HCT116 (cell line): ENCODE measurements around the gene SORCS2. TPM values are rescaled to one million over a fixed set of nuclear protein-coding genes. Genes with fewer than 3 reads are reported as not detected.

ENCODE experiments used
- ATAC-seq: fragments of 200-7000 bp; cut with Tn5 transposase; 2 replicates; pipeline ENCODE4 v1.9.1; 2020; ENCODE audit warnings: mild to moderate bottlenecking, moderate library complexity
- BruUV-seq: library from RNA; stranded (reverse); fragments of 400-500 nt; replicated peaks from 2 replicates; lab custom pipeline; 2021; lab: Mats Ljungman, UMichigan
- CTCF ChIA-PET: fragments of 300-600 bp; sonication (Branson Sonifier 250); formaldehyde crosslinking; loops from one replicate; lab custom pipeline; 2021; ENCODE audit warnings: antibody characterized with exemption; lab: Charles Lee
- POLR2A ChIA-PET: fragments of 300-600, 350-600 bp; sonication (Branson Sonifier 250); formaldehyde crosslinking; loops from one replicate; lab custom pipeline; 2021; ENCODE audit warnings: antibody characterized with exemption; lab: Charles Lee
- RAD21 ChIA-PET, 2 experiments: fragments of 300-600 bp; sonication (Branson Sonifier 250); formaldehyde crosslinking; loops; one replicate each; lab custom pipeline; 2023; ENCODE audit warnings: low total read pairs in 2 of 2; ENCODE audit not compliant: uncharacterized antibody in 2 of 2, unreplicated experiment in 2 of 2, low non-redundant PET in 1 of 2; lab: Charles Lee
- DNase-seq: peaks from one replicate; pipeline ENCODE4 v3.0.0-alpha.2; 2010; ENCODE audit warnings: low read depth, low spot score
- H2AFZ ChIP-seq: fragments of 200-600 bp; shearing (Covaris generic), sonication (generic); 2 replicates; pipeline ENCODE4 v1.6.1; 2017; ENCODE audit warnings: low read depth, mixed run types, mixed read lengths, antibody characterized with exemption, low read length; ENCODE audit not compliant: poor library complexity, severe bottlenecking
- H3K27ac ChIP-seq: 2 replicates; pipeline ENCODE4 v1.5.1; 2012; ENCODE audit warnings: low read depth, low read length
- H3K27me3 ChIP-seq: fragments of 200-600 bp; sonication (generic); 2 replicates; pipeline ENCODE4 v1.6.1; 2016; ENCODE audit warnings: mixed run types, low read length, mixed read lengths; ENCODE audit not compliant: insufficient read depth
- H3K36me3 ChIP-seq, 2 experiments: fragments of 200-500 bp in 1 of 2; fragments of 200-600 bp in 1 of 2; sonication (Bioruptor generic) in 1 of 2; sonication (generic) in 1 of 2; 2 replicates each; pipeline versions ENCODE4 v1.5.1 to v1.6.1; 2014 to 2016; ENCODE audit warnings: low read length in 2 of 2, inconsistent platforms in 1 of 2, mixed read lengths in 1 of 2, mixed run types in 1 of 2; ENCODE audit not compliant: insufficient read depth in 2 of 2, control insufficient read depth in 1 of 2
- H3K4me1 ChIP-seq, 2 experiments: fragments of 200-600 bp in 1 of 2; sonication (generic) in 1 of 2; 2 replicates each; pipeline versions ENCODE4 v1.5.1 to v1.6.1; 2012 to 2017; ENCODE audit warnings: low read length in 2 of 2, inconsistent platforms in 1 of 2, mild to moderate bottlenecking in 1 of 2, mixed read lengths in 1 of 2, mixed run types in 1 of 2, moderate library complexity in 1 of 2; ENCODE audit not compliant: insufficient read depth in 2 of 2, control insufficient read depth in 1 of 2
- H3K4me2 ChIP-seq: fragments of 200-600 bp; sonication (generic); 2 replicates; pipeline ENCODE4 v1.6.1; 2017; ENCODE audit warnings: mixed run types, low read length, mixed read lengths
- H3K4me3 ChIP-seq, 2 experiments: fragments of 200-600 bp in 1 of 2; sonication (generic) in 1 of 2; replicated peaks in 1 of 2; 2 replicates each; pipeline ENCODE4 v1.5.1; 2011 to 2016; ENCODE audit warnings: low read length in 2 of 2, control low read depth in 1 of 2, low read depth in 1 of 2, mild to moderate bottlenecking in 1 of 2, mixed read lengths in 1 of 2, mixed run types in 1 of 2
- H3K79me2 ChIP-seq: fragments of 200-600 bp; sonication (generic); 2 replicates; pipeline ENCODE4 v1.6.1; 2017; ENCODE audit warnings: mild to moderate bottlenecking, mixed run types, low read length, moderate library complexity, mixed read lengths; ENCODE audit not compliant: insufficient read depth
- H3K9ac ChIP-seq: fragments of 200-600 bp; sonication (generic); 2 replicates; pipeline ENCODE4 v1.6.1; 2016; ENCODE audit warnings: low read length, mixed read lengths
- H3K9me2 ChIP-seq: fragments of 200-600 bp; sonication (generic), shearing (Covaris generic); 2 replicates; pipeline ENCODE4 v1.6.1; 2017; ENCODE audit warnings: mixed run types, mild to moderate bottlenecking, moderate library complexity; ENCODE audit not compliant: insufficient read depth
- H3K9me3 ChIP-seq, 2 experiments: fragments of 200-500 bp in 1 of 2; fragments of 200-600 bp in 1 of 2; sonication (Bioruptor generic) in 1 of 2; sonication (generic) in 1 of 2; 2 replicates each; pipeline ENCODE4 v1.6.1; 2014 to 2017; ENCODE audit warnings: low read length in 2 of 2, mixed read lengths in 2 of 2, inconsistent platforms in 1 of 2, low read depth in 1 of 2, mild to moderate bottlenecking in 1 of 2, mixed run types in 1 of 2, moderate library complexity in 1 of 2; ENCODE audit not compliant: control insufficient read depth in 1 of 2, insufficient read depth in 1 of 2
- H4K20me1 ChIP-seq: fragments of 200-600 bp; sonication (generic), shearing (Covaris generic); 2 replicates; pipeline ENCODE4 v1.6.1; 2017; ENCODE audit warnings: mixed run types, mild to moderate bottlenecking, moderate library complexity; ENCODE audit not compliant: insufficient read depth
- CBX3 ChIP-seq: IDR thresholded peaks from 2 replicates; pipeline ENCODE4 v1.6.1; 2012; ENCODE audit warnings: low read depth
- EZH2 ChIP-seq: fragments of 200-600 bp; sonication (generic); IDR thresholded peaks from 2 replicates; pipeline ENCODE4 v1.6.1; 2017; ENCODE audit warnings: antibody characterized with exemption, mixed run types
- FOSL1 ChIP-seq: IDR thresholded peaks from 2 replicates; pipeline ENCODE4 v1.6.1; 2012; ENCODE audit warnings: low read depth
- RAD21 ChIP-seq: IDR thresholded peaks from 2 replicates; pipeline ENCODE4 v1.6.1; 2012; ENCODE audit warnings: low read depth, mild to moderate bottlenecking
- SIN3A ChIP-seq: IDR thresholded peaks from 2 replicates; pipeline ENCODE4 v1.6.1; 2012; ENCODE audit warnings: low read depth
- SP1 ChIP-seq: IDR thresholded peaks from 2 replicates; pipeline ENCODE4 v1.6.1; 2012; ENCODE audit warnings: low read depth
- SRF ChIP-seq: IDR thresholded peaks from 2 replicates; pipeline ENCODE4 v1.6.1; 2012; ENCODE audit warnings: low read depth
- YY1 ChIP-seq: IDR thresholded peaks from 2 replicates; pipeline ENCODE4 v1.6.1; 2011; ENCODE audit warnings: low read length, low read depth, moderate library complexity, mild to moderate bottlenecking; ENCODE audit not compliant: insufficient replicate concordance; ENCODE audit errors: extremely low read depth
- ZFX ChIP-seq: fragments of 450-650 bp; IDR thresholded peaks from 2 replicates; pipeline ENCODE4 v1.6.1; 2017
- intact Hi-C: fragments of 100-400 bp; cut with micrococcal nuclease; formaldehyde crosslinking; loops from 2 replicates; pipeline ENCODE4 v1.10.0; 2022
- total RNA-seq: library from RNA; stranded (reverse); gene quantifications from one replicate; pipeline ENCODE4 v1.2.1, GENCODE V29; 2021; ENCODE audit not compliant: unreplicated experiment
- TF ChIP-seq, protein P1 (sequence below): IDR thresholded peaks from 2 replicates; pipeline ENCODE4 v1.6.1; 2012
- TF ChIP-seq, protein P2 (sequence below): IDR thresholded peaks from 2 replicates; pipeline ENCODE4 v1.6.1; 2011; ENCODE audit warnings: mild to moderate bottlenecking, low read length, moderate library complexity; ENCODE audit not compliant: insufficient replicate concordance; ENCODE audit errors: extremely low read depth

The SORCS2 gene
- total RNA-seq, 1 experiment from 2014 or later: 0.37 TPM

DNA sequence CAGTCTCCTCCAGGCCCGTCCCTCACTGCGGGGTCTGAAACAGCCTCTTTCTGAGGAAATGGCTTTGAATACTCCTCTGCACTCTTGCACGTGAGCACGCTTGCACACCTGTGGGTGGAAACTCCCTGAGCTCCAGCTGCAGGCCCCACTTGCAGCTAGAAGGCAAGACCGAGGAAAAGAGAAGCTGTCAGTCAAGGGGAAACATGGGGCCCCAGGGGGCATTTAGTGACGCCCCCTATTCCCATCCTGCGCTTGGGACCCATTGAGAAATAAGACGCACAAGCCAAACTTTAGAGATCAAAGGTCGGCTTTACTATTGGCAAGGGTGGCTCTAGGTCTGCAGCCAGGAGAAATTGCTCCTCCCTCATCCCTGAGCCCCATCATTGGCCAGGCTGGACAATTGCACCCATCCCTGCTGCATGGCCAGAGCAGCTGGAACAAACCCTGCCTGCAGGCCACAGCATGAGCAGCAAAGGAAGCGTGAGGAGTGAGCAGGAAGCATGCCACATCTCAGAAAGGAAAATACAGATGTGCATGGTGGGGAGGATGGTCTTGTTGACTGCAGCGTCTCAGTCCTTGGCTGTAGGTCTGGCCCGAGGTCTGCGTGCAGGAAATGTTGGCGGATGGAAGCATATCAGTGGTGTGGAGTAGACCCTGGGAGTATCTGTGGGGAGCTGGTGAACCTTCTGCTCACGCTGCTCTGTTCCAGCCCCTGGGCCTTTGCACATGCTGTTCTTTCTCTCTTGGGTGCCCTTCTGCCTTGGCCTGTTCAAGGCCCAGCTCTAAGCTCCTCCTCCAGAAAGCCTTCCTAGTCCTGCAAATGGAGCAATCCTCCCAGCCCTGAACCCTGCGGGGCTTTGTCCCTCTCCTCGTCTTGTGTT is 148.5 kb downstream of the SORCS2 start:
- Histone ChIP-seq H3K36me3 (no peaks in the 10 kb centered on the region), H4K20me1 (no peaks in the 10 kb centered on the region), H3K27ac (no peak overlapping the region), H3K79me2 (no peaks in the 10 kb centered on the region), H3K4me2 (no peak overlapping the region), H2AFZ (no peak overlapping the region), H3K9me2 (no peaks in the 10 kb centered on the region), H3K4me3 (no peak overlapping the region), H3K9ac (no peak overlapping the region), H3K27me3 (no peaks in the 10 kb centered on the region), H3K4me1 (peaks cover 0 to 3% of the 10 kb centered on the region in 2 experiments; a peak in 1 of 4 replicates)
- DNase-seq: no peak
- intact Hi-C loops: no loop called here
- TF ChIP-seq FOSL1: no peak
- no peak for TF ChIP-seq CBX3
- TF ChIP-seq SP1: no peak
- no peak for TF ChIP-seq EZH2
- no peak for TF ChIP-seq YY1
- TF ChIP-seq ZFX: no peak
- TF ChIP-seq, protein P1, sequence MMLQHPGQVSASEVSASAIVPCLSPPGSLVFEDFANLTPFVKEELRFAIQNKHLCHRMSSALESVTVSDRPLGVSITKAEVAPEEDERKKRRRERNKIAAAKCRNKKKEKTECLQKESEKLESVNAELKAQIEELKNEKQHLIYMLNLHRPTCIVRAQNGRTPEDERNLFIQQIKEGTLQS: no peak
- TF ChIP-seq RAD21: no peak
- TF ChIP-seq, protein P2, sequence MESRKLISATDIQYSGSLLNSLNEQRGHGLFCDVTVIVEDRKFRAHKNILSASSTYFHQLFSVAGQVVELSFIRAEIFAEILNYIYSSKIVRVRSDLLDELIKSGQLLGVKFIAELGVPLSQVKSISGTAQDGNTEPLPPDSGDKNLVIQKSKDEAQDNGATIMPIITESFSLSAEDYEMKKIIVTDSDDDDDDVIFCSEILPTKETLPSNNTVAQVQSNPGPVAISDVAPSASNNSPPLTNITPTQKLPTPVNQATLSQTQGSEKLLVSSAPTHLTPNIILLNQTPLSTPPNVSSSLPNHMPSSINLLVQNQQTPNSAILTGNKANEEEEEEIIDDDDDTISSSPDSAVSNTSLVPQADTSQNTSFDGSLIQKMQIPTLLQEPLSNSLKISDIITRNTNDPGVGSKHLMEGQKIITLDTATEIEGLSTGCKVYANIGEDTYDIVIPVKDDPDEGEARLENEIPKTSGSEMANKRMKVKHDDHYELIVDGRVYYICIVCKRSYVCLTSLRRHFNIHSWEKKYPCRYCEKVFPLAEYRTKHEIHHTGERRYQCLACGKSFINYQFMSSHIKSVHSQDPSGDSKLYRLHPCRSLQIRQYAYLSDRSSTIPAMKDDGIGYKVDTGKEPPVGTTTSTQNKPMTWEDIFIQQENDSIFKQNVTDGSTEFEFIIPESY: no peak
- TF ChIP-seq SRF: no peak
- TF ChIP-seq SIN3A: no peak
- TF ChIP-seq, all 23 proteins: peak for 0
- CTCF ChIA-PET: no interaction called here
- no peak for ATAC-seq
- RAD21 ChIA-PET: no interaction called here
- no peaks in the 10 kb centered on the region for H3K9me3 ChIP-seq
- no TSS peak for BruUV-seq
- POLR2A ChIA-PET: no interaction called here
